Measurements from ENCODE around the gene SRC. TPM values are rescaled to one million over a fixed set of nuclear protein-coding genes. Genes with fewer than 3 reads are reported as not detected.
"Not testable (repeated sequence)": the region's sequence is repeated elsewhere in the genome, so short reads cannot be mapped to it uniquely, and the experiment has no call there.

Gene SRC
- total RNA-seq, 1 donor from 2014 or later: 3.5 TPM

DNA sequence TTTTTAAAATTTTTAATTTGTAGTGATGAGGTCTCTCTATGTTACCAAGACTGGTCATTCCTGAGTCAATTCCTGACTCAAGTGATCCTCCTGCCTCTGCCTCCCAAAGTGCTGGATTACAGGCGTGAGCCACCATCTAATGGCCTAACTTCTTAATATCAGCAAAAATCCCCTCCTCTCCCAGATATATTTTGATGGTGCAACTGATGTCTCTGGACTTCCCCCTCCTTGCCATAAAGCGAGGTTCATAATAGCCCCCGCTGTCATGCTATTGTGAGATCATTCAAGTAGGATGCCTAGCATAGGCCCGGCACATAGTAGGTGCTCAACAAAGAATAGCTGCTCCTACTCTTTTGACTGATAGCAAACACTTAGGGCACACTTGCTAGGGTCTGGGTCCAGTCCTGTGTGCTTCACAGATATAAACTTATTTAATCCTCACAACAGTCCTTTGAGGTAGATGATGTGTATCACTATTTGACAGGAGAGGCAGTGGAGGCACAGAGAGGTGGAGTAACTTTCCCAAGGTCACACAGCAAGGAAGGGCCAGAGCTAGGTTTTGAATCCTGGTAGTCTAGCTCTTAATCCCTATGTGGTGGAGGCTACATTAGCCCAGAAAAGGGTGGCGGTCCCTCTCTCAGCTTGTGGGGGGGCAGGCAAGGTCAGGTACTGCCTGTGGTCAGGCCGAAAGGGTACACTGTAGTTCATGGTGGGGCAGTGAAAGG is 14.6 kb downstream of the SRC start:
- Mint-ChIP-seq H3K4me1 (ENCODE audit: low read depth) (no peaks in the 10 kb centered on the region), H3K27me3 (ENCODE audit: low read depth) (no peaks in the 10 kb centered on the region), H3K9me3 (no peaks in the 10 kb centered on the region), H3K36me3 (ENCODE audit: low read depth) (no peaks in the 10 kb centered on the region), H3K4me3 (ENCODE audit: low read depth) (no peak overlapping the region), H3K27ac (no peak overlapping the region)
- intact Hi-C loops (cut with micrococcal nuclease): no loop called here
- DNase-seq (ENCODE audit: low spot score): no peak

DNA sequence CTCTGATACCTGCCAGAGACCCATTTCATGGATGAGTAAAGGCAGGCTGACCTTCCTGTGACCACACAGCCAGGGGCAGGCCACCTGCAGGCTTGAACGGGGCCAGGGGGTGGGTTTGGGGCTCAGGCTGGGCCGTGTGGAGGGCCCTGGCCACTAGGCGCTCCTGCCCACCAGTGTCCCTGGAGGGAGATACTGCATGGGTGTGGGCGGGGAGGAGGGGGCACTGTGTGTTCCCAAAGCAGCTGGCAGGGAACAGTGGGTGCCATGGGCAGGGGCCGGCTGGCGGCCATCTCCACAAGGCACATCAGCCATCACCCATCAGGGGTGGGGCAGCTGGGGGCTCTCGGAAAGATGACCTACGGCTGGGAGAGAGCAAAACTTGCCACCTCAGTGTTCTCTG is 15.4 kb downstream of the SRC start:
- Mint-ChIP-seq H3K4me3 (ENCODE audit: low read depth) (no peak overlapping the region), H3K27ac (no peak overlapping the region), H3K27me3 (ENCODE audit: low read depth) (no peaks in the 10 kb centered on the region), H3K4me1 (ENCODE audit: low read depth) (peaks cover under 1% of the 10 kb centered on the region), H3K9me3 (no peaks in the 10 kb centered on the region), H3K36me3 (ENCODE audit: low read depth) (no peaks in the 10 kb centered on the region)
- DNase-seq (ENCODE audit: low spot score): no peak
- intact Hi-C loops (cut with micrococcal nuclease): no loop called here

DNA sequence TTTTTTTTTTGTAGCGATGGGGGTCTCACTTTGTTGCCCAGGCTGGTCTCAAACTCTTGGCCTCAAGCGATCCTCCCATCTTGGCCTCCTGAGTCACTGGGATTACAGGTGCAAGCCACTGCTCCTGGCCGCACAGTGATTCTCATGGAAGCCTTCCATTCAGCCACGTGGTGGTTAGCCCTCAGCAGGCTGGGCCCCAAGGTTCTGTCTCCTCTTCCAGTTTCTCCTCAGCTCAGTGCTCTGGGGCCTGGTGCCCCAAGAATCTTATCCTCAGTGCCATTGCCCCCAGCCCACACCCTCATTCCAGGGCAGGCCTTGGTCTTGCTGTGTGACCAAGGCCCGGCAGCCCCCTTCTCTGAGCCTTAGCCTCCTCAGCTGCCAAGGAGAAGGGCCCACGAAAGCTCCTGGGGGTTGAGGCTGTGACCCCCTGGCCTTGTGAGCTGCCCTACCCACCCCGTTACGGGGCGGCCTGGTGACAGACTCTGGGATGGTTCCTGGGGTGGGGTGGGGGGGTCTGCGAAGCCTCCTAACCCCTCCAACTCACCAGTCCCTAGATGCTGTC is 16.4 kb downstream of the SRC start:
- intact Hi-C loops (cut with micrococcal nuclease): no loop called here
- no peaks in the 10 kb centered on the region for H3K36me3 Mint-ChIP-seq (ENCODE audit: low read depth)
- peaks cover 2% of the 10 kb centered on the region for H3K4me1 Mint-ChIP-seq (ENCODE audit: low read depth)
- DNase-seq (ENCODE audit: low spot score): no peak
- no peak overlapping the region for H3K27ac Mint-ChIP-seq
- H3K27me3 Mint-ChIP-seq (ENCODE audit: low read depth): no peaks in the 10 kb centered on the region
- H3K9me3 Mint-ChIP-seq: no peaks in the 10 kb centered on the region
- no peak overlapping the region for H3K4me3 Mint-ChIP-seq (ENCODE audit: low read depth)

DNA sequence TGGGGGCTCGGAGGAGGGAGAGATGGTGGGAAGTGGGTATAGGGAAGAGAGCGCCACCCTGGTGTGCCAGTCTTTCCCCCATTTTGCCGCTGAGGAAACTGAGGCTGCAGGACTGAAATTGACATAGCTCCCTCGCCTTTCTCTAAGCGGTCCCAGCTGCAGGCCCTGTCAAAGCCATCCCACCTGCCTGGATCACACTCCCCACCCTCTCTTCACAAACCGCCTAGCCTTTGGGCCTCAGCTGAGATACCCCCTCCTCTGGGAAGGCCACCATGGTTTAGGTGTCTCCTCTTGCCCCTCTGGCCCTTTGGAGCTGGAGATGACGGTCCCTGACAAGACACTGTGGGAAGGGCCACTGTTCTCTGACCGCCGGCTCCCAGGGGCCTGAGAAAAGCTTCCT is 16.9 kb downstream of the SRC start:
- intact Hi-C loops (cut with micrococcal nuclease): no loop called here
- Mint-ChIP-seq H3K4me3 (ENCODE audit: low read depth) (no peak overlapping the region), H3K9me3 (no peaks in the 10 kb centered on the region), H3K36me3 (ENCODE audit: low read depth) (no peaks in the 10 kb centered on the region), H3K4me1 (ENCODE audit: low read depth) (peaks cover 2% of the 10 kb centered on the region), H3K27ac (no peak overlapping the region), H3K27me3 (ENCODE audit: low read depth) (no peaks in the 10 kb centered on the region)
- DNase-seq (ENCODE audit: low spot score): no peak

DNA sequence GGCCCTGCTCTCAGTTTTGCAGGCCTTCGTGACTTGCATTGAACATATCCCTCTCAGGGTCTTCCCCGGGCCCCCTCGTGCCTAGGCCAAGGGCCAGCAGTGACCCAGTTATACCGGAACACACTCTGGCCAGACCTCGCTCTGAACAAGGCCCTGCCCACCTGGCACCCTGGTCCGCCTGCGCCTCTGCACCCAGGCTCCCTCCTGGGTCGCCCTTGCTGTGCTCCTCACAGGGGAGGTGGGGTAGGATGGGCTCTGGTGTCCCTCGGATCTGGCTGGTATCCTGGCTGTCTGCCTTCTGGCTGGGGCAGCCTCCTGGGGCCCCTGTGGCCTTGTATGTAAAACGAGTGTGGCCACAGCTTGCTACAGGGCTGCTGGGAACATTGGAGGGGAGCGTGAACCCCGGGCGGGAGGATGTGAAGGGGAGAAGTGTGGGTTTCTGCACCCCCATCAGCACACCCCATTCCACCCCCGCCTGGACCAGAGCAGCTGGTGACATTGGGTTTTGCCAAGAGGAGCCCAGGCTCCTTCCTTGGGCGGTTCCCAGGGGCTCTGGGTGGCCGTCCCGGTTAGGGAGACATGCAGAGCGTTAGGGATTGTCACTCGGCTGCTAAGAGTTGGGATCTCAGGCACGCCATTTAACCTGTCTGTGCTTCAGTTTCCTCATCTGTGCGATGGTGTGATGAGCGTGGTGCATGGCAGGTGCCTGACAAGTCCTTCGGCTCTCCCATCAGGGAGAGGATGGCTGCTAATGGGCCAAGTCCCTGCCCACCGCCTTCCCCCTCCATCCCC is 17.5 kb downstream of the SRC start:
- intact Hi-C loops (cut with micrococcal nuclease): no loop called here
- Mint-ChIP-seq H3K36me3 (ENCODE audit: low read depth) (no peaks in the 10 kb centered on the region), H3K4me3 (ENCODE audit: low read depth) (no peak overlapping the region), H3K27me3 (ENCODE audit: low read depth) (no peaks in the 10 kb centered on the region), H3K9me3 (no peaks in the 10 kb centered on the region), H3K27ac (no peak overlapping the region), H3K4me1 (ENCODE audit: low read depth) (peaks cover 2% of the 10 kb centered on the region)
- DNase-seq (ENCODE audit: low spot score): no peak

DNA sequence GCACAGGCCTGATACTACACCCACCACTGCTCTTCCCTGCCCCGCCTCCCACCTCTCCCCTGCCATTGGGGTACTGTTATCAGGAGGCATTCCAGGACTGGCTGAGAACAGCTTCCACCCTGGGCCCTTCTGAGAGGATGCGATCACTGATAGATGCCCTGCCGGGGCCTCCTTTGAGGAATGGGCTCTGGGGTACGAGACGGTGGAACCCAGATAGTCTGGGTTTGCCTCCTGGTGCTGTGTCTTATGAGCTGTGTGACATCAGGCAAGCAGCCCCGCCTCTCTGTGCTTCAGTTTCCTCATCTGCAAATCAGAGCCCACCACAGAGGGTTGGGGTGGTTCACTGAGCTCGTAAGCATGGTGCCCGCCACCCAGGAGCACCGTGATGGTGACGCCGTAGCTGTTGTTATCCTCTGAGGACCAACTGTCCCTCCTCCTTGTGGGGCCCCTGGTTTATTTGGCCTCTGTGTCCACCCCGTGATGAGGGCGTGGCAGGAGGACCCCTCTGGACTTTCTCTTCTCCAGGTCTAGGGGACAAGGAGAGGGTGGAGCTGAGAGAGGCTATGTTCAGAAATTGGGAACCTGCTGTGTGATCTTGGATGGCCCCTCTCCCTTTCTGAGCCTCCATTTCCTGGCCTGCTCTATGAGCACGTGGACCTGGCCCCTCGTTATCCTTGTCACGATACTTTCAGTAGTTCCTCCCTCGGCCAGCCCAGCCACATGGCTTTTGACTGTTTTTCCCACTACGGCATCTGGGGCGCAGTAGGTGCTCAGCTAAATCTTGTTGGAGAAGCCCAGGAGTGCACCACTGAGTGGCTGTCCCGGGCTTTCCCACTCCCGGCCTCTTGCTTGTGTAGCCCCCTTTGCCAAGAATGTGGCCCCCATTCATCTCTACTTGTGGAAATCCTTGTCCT is 18.3 kb downstream of the SRC start:
- peaks cover 2% of the 10 kb centered on the region for H3K4me1 Mint-ChIP-seq (ENCODE audit: low read depth)
- no peaks in the 10 kb centered on the region for H3K36me3 Mint-ChIP-seq (ENCODE audit: low read depth)
- intact Hi-C loops (cut with micrococcal nuclease): no loop called here
- no peak for DNase-seq (ENCODE audit: low spot score)
- no peaks in the 10 kb centered on the region for H3K9me3 Mint-ChIP-seq
- H3K4me3 Mint-ChIP-seq (ENCODE audit: low read depth): no peak overlapping the region
- no peaks in the 10 kb centered on the region for H3K27me3 Mint-ChIP-seq (ENCODE audit: low read depth)
- no peak overlapping the region for H3K27ac Mint-ChIP-seq

DNA sequence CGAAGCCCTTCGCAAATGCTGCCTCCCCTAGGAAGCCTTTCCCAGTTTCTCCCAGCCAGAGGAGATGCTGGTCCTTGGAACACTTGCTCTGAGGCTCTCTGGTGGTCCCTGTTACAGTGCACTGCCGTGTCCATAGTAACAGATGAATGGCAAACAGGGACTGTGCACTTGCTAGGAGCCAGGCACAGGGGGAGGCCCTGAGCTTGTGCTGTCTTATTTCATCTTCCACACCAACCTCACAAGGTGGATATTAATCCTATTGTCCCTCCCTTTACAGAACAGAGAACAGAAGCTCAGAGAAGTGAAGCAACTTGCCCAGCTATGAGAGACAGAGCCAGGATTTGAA is 19.0 kb downstream of the SRC start:
- Mint-ChIP-seq H3K27ac (no peak overlapping the region), H3K36me3 (ENCODE audit: low read depth) (no peaks in the 10 kb centered on the region), H3K4me3 (ENCODE audit: low read depth) (no peak overlapping the region), H3K27me3 (ENCODE audit: low read depth) (no peaks in the 10 kb centered on the region), H3K4me1 (ENCODE audit: low read depth) (peaks cover 2% of the 10 kb centered on the region), H3K9me3 (no peaks in the 10 kb centered on the region)
- no peak for DNase-seq (ENCODE audit: low spot score)
- intact Hi-C loops (cut with micrococcal nuclease): no loop called here

DNA sequence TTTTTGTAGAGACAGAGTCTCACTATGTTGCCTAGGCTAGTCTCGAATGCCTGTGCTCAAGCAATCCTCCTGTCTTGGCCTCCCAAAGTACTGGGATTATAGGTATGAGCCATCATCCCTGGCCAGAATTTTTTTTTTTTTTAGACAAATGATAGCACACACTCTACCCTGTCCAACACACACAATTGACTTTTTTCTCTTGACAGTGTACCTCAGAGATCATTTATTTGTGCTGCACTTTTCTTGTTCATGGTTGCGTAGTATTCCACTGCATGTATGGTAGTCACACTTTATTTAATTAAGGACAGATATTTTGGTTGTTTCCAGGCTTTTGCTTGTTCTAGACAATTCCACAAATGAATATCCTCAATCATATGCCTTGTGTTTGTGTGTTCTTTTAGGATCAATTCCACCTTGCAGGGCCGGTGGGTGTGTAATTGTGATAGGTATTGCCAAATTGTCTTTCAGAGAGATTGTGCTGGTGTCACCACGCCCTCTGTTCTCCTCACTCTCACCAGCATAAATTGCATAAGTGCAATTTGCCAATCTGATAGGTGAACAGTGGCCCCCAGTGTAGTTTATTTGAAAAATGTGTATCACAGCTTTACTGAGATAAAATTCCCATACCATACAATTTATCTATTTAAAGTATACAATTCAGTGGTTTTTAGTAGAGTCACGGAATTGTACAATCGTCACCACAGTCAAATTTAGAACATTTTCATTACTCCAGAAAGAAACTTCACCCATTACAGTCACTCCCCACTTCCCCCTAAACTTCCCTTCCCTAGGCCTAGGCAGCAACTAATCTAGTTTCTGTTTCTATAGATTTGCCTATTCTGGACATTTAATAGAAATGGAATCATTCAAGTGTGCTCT is 20.1 kb downstream of the SRC start:
- intact Hi-C loops (cut with micrococcal nuclease): no loop called here
- H3K27me3 Mint-ChIP-seq (ENCODE audit: low read depth): no peaks in the 10 kb centered on the region
- H3K36me3 Mint-ChIP-seq (ENCODE audit: low read depth): no peaks in the 10 kb centered on the region
- H3K4me3 Mint-ChIP-seq (ENCODE audit: low read depth): no peak overlapping the region
- no peaks in the 10 kb centered on the region for H3K9me3 Mint-ChIP-seq
- H3K4me1 Mint-ChIP-seq (ENCODE audit: low read depth): peaks cover 2% of the 10 kb centered on the region
- no peak overlapping the region for H3K27ac Mint-ChIP-seq
- no peak for DNase-seq (ENCODE audit: low spot score)

DNA sequence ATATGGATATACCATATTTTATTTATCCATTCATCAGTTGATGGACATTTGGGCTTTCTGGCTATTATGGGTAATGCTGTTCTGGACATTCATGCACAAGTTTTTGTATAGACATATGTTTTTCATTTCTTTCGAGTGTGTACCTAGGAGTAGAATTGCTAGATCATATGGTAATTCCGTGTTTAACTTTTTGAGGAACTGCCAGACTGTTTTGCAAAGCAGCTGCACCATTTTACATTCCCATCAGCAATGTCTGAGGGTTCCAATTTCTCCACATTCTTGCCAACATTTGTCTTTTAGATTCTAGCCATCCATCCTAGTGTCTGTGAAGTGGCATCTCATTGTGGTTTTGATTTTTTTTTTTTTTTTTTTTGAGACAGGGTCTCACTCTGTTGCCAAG is 20.8 kb downstream of the SRC start:
- H3K9me3 Mint-ChIP-seq: no peaks in the 10 kb centered on the region
- no peak overlapping the region for H3K27ac Mint-ChIP-seq
- intact Hi-C loops (cut with micrococcal nuclease): no loop called here
- no peak overlapping the region for H3K4me3 Mint-ChIP-seq (ENCODE audit: low read depth)
- H3K27me3 Mint-ChIP-seq (ENCODE audit: low read depth): no peaks in the 10 kb centered on the region
- H3K4me1 Mint-ChIP-seq (ENCODE audit: low read depth): peaks cover 2% of the 10 kb centered on the region
- no peak for DNase-seq (ENCODE audit: low spot score)
- no peaks in the 10 kb centered on the region for H3K36me3 Mint-ChIP-seq (ENCODE audit: low read depth)

DNA sequence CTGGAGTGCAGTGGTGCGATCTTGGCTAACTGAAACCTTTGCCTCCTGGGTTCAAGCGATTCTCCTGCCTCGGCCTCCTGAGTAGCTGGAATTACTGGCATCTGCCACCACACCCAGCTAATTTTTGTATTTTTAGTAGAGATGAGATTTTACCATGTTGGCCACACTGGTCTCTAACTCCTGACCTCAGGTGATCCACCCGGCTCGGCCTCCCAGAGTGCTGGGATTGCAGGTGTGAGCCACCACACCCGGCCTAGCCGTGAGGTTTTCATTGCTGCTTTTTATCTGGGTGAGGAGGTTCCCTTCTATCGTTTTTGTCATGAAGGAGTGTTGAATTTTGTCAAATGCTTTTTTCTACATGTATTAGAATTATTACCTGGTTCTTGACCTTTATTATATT is 23.9 kb downstream of the SRC start:
- Mint-ChIP-seq H3K9me3 (no peaks in the 10 kb centered on the region), H3K4me1 (ENCODE audit: low read depth) (peaks cover 2% of the 10 kb centered on the region), H3K27me3 (ENCODE audit: low read depth) (no peaks in the 10 kb centered on the region), H3K4me3 (ENCODE audit: low read depth) (no peak overlapping the region), H3K36me3 (ENCODE audit: low read depth) (no peaks in the 10 kb centered on the region), H3K27ac (no peak overlapping the region)
- no peak for DNase-seq (ENCODE audit: low spot score)
- intact Hi-C loops (cut with micrococcal nuclease): no loop called here

DNA sequence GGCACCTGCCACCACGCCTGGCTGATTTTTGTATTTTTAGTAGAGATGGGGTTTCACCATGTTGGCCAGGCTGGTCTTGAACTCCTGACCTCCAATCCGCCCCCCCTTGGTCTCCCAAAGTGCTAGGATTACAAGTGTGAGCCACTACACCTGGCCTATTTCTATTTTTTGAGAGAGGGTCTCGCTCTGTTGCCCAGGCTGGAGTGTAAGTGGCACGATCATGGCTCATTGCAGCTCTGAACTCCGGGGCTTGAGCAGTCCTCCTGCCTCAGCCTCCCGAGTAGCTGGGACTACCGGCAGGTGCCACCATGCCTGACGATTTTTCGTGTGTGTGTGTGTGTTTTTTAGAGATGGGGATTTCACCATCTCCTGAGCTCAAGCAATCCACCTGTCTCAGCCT is 25.9 kb downstream of the SRC start:
- H3K9me3 Mint-ChIP-seq; H3K27ac Mint-ChIP-seq; intact Hi-C loops (cut with micrococcal nuclease); DNase-seq (ENCODE audit: low spot score); H3K36me3 Mint-ChIP-seq (ENCODE audit: low read depth); H3K4me1 Mint-ChIP-seq (ENCODE audit: low read depth); H3K4me3 Mint-ChIP-seq (ENCODE audit: low read depth); H3K27me3 Mint-ChIP-seq (ENCODE audit: low read depth): not testable (repeated sequence)

DNA sequence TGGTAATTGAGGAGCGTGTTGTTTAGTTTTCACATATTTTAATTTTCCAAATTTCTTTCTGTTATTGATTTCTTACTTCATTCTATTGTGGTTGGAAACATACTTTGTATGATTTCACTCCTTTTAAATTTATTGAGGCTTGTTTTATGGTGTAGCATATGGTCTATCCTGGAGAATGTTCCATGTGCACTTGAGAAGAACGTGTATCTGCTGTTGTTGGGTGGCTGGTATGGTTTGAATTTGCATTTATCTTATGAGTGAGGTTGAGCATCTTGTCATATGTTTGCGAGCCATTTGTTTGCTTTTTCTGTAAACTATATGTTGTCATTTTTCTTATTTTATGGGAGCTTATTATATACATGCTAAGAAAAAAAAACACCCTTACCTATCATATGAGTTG is 26.5 kb downstream of the SRC start:
- H3K9me3 Mint-ChIP-seq: no peaks in the 10 kb centered on the region
- no peak for DNase-seq (ENCODE audit: low spot score)
- no peak overlapping the region for H3K27ac Mint-ChIP-seq
- no peaks in the 10 kb centered on the region for H3K36me3 Mint-ChIP-seq (ENCODE audit: low read depth)
- no peaks in the 10 kb centered on the region for H3K27me3 Mint-ChIP-seq (ENCODE audit: low read depth)
- intact Hi-C loops (cut with micrococcal nuclease): no loop called here
- no peak overlapping the region for H3K4me3 Mint-ChIP-seq (ENCODE audit: low read depth)
- H3K4me1 Mint-ChIP-seq (ENCODE audit: low read depth): peaks cover 3% of the 10 kb centered on the region
